ENCODE measurements around the gene ORM1.

GRCh38 chr9:114370968-114371320 lies 48.0 kb downstream of the ORM1 start:
- no peak for TF ChIP-seq POLR2AphosphoS5 (IDR thresholded peaks at IDR 0.05; ENCODE audit: low read depth, low read length)
- no peak for TF ChIP-seq ZNF274 (IDR thresholded peaks at IDR 0.05; ENCODE audit: borderline replicate concordance, extremely low read depth, low read length)
- TF ChIP-seq BRCA1 (IDR thresholded peaks at IDR 0.05; ENCODE audit: low read depth, low read length), result no peak
- no peak for TF ChIP-seq CTCF (IDR thresholded peaks at IDR 0.05; ENCODE audit: control extremely low read depth in 1 of 3, insufficient read depth in 1 of 3, low read depth in 1 of 3, low read length in 3 of 3)

Measured in H1 (cell line).